GM12878 (cell line): ENCODE data around the gene SLC25A30.

ENCODE experiments used
- BCL11A ChIP-seq: IDR thresholded peaks from 2 replicates; pipeline ENCODE4 v1.6.1; 2011; ENCODE audit warnings: low read depth, low read length
- CTCF ChIP-seq, 3 experiments: IDR thresholded peaks in 2 of 3; conservative IDR thresholded peaks in 1 of 3; 2 replicates each; pipeline ENCODE4 v1.5.1; 2011; ENCODE audit warnings: low read depth in 3 of 3, low read length in 3 of 3, mild to moderate bottlenecking in 3 of 3, control low read depth in 2 of 3, moderate library complexity in 2 of 3, inconsistent platforms in 1 of 3, mixed read lengths in 1 of 3; ENCODE audit not compliant: control insufficient read depth in 2 of 3, insufficient read depth in 1 of 3; ENCODE audit errors: extremely low read depth in 1 of 3
- EZH2 ChIP-seq: IDR thresholded peaks from 2 replicates; pipeline ENCODE4 v1.6.1; 2012; ENCODE audit warnings: low read depth, mild to moderate bottlenecking, control low read depth, inconsistent platforms, low read length, borderline replicate concordance; ENCODE audit not compliant: control insufficient read depth
- MYC ChIP-seq: IDR thresholded peaks from 2 replicates; pipeline ENCODE4 v1.6.1; 2011; ENCODE audit warnings: mild to moderate bottlenecking, low read length, moderate library complexity, inconsistent platforms; ENCODE audit not compliant: insufficient read depth, insufficient replicate concordance, insufficient read length, severe bottlenecking
- POLR2A ChIP-seq: IDR thresholded peaks from 2 replicates; pipeline ENCODE4 v1.6.1; 2011; ENCODE audit warnings: low read depth, mild to moderate bottlenecking, low read length
- POLR2AphosphoS5 ChIP-seq: IDR thresholded peaks from 2 replicates; pipeline ENCODE4 v1.6.1; 2011; ENCODE audit warnings: mild to moderate bottlenecking, low read length, inconsistent platforms
- TAF1 ChIP-seq: IDR thresholded peaks from 2 replicates; pipeline ENCODE4 v1.6.1; 2011; ENCODE audit warnings: mild to moderate bottlenecking, low read depth, low read length, borderline replicate concordance
- ZNF207 ChIP-seq: fragments of 450-650 bp; IDR thresholded peaks from 2 replicates; pipeline ENCODE4 v1.6.1; 2014; ENCODE audit warnings: antibody characterized with exemption, mild to moderate bottlenecking, borderline replicate concordance
- ZNF622 ChIP-seq: fragments of 450-650 bp; IDR thresholded peaks from 2 replicates; pipeline ENCODE4 v1.6.1; 2017; ENCODE audit warnings: mild to moderate bottlenecking, inconsistent platforms

GRCh38 chr13:45464687-45465453, 46.7 kb upstream of the SLC25A30 start, which contains the start of gene COG3:
- TF ChIP-seq POLR2A (peak; percentile 92), MYC (no peak), CTCF (IDR thresholded peaks at IDR 0.05 in 2 of 3, conservative IDR thresholded peaks at IDR 0.05 in 1 of 3; ENCODE audit: control insufficient read depth in 2 of 3, extremely low read depth in 1 of 3, insufficient read depth in 1 of 3, low read depth in 3 of 3, low read length in 3 of 3) (peak in 2 of 3 experiments; percentile 44 to 46; a peak in 4 of 6 replicates), POLR2AphosphoS5 (peak; percentile 82; the same call in 1 of the 2 replicates), BCL11A (no peak), EZH2 (no peak), ZNF207 (peak; percentile 68; the same call in 1 of the 2 replicates), ZNF622 (no peak), TAF1 (peak; percentile 82)
